NCI-H1092 (cell line): ENCODE results near the gene BCL2L15.

Experiments used
- DNase-seq: peaks from one replicate; lab custom pipeline; 2025; lab: John Stamatoyannopoulos, UW

BCL2L15 gene

GRCh38 chr1:113905435-113905861 is 18.1 kb upstream of the BCL2L15 start:
- DNase-seq: no peak

- peak; percentile 99 for DNase-seq
These were observed 17.5 kb upstream of the BCL2L15 start, which contains the start of the genes AP4B1 and DCLRE1B for GRCh38 chr1:113904674-113905434. TSS of gene AP4B1 (minus strand) at chr1:113904799. CDS start at chr1:113904717, 82 bp downstream. TSS of gene DCLRE1B (plus strand) at chr1:113905326. CDS start at chr1:113905587, 261 bp downstream.

- DNase-seq: no peak
These were observed 16.9 kb upstream of the BCL2L15 start for GRCh38 chr1:113904293-113904673.

- DNase-seq: no peak
These were observed 16.3 kb upstream of the BCL2L15 start for GRCh38 chr1:113903501-113904292.

- DNase-seq: no peak
These were observed 13.8 kb upstream of the BCL2L15 start for GRCh38 chr1:113901191-113901590.

GRCh38 chr1:113899111-113899510 is 11.7 kb upstream of the BCL2L15 start:
- DNase-seq: no peak

- no peak for DNase-seq
These were observed 10.9 kb upstream of the BCL2L15 start for GRCh38 chr1:113898241-113898814.

GRCh38 chr1:113895961-113896360 is 8.6 kb upstream of the BCL2L15 start:
- no peak for DNase-seq

- no peak for DNase-seq
These were observed 7.7 kb upstream of the BCL2L15 start for GRCh38 chr1:113895098-113895497.

- DNase-seq: no peak
These were observed 5.9 kb upstream of the BCL2L15 start for GRCh38 chr1:113893267-113893666.

GRCh38 chr1:113891631-113892220 is 4.3 kb upstream of the BCL2L15 start:
- DNase-seq: no peak

- DNase-seq: no peak
These were observed 3.4 kb upstream of the BCL2L15 start for GRCh38 chr1:113890816-113891215.

GRCh38 chr1:113886417-113887401 is 672 bp downstream of the BCL2L15 start:
- DNase-seq: no peak

GRCh38 chr1:113881661-113882060 is 5.7 kb downstream of the BCL2L15 start:
- no peak for DNase-seq

- no peak for DNase-seq
These were observed 7.7 kb downstream of the BCL2L15 start for GRCh38 chr1:113879739-113880038.

- DNase-seq: no peak
These were observed 11.2 kb downstream of the BCL2L15 start for GRCh38 chr1:113876176-113876575.

- DNase-seq: no peak
These were observed 11.7 kb downstream of the BCL2L15 start for GRCh38 chr1:113875714-113876113.

GRCh38 chr1:113874012-113874879 is 13.1 kb downstream of the BCL2L15 start:
- no peak for DNase-seq

- no peak for DNase-seq
These were observed 15.0 kb downstream of the BCL2L15 start for GRCh38 chr1:113872219-113872935.
